Kasumi-1 (cell line): ENCODE measurements around the gene PHLPP1.

Experiments used
- DNase-seq, 2 experiments: peaks; one replicate each; lab custom pipeline; 2025; lab: John Stamatoyannopoulos, UW

The PHLPP1 gene

DNA sequence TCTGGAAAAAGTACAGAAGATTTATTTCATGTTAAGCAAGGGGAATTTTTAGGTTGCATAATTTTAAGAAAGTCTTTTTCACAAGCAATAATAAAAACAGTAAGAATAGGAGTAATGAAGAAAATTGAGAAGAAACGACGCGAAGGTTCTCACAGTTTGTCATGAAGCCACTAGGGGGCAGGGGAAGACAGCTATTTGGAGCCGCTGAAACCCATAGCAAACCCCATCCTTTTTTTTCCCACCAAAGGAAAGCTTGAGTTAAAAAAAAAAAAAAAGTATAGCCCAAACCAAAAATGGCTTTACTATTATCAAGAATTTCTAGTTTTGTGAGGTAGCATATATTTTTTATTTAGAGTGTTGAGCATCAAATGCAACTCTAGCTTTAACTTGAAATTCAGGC lies 300.9 kb downstream of the PHLPP1 start:
- DNase-seq: peak; percentile 77 to 84

DNA sequence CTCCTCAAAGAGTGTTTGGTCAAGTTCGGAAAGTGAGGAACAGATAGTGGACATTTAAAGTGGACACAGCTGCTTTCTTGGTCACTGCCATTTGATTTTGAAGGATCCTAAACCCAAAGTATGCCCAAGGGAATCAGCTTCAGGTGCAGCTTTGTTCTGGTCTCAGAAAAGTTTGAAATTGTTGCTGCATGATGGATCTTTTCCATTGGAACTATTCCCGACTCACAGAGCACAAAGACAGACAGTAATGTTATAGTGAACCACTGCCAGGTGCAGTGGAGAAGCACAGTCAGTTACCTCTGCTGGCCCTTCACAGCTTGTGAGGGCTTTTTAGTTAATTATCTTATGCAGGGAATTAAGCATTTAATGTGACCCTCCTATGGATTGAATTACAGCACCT lies 301.7 kb downstream of the PHLPP1 start:
- DNase-seq: no peak

DNA sequence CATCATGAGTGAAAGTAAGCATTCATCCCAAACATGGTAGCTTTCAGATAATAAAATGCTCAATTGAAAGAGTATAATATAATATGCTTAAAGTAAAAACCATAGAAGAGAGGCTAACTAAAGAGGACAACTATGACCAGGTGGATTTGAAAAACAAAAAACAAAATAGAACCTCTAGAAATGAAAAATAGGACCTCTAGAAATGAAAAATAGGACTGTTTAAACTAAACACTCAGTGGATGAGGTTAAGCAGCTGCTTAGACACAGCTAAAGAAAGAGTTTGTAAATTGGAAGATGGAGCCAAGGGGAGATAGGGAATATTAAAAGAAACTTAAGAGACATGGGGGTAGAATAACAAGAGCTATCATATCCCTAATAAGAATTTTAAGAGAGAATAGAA lies 302.6 kb downstream of the PHLPP1 start:
- no peak for DNase-seq

DNA sequence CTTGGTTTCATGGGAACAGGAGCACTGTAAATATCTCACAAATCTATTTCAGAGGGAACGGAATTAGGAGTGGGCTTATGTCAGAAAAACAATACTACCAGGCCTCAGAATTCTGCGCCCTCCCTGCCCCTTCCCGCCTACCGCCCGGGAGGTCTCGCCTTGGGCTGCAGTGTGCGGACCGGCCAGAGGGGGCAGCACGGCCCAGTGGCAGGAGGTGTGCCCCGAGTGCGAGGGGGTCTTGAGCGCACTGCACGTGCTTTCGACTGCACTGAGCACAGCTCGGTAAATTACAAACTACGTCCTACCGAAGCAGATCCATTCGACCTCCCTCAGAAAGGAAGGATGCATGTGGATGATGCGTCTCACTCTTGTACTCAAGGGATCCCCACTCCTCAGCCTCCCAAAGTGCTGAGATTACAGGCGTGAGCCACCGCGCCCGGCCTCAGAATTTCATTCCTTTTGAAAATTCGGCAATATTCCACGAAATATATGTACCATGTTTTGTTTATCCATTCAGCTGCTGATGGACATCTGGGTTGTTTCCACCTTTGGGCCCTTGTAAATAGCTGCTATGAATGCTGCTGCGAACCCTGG lies 307.2 kb downstream of the PHLPP1 start:
- DNase-seq: no peak

DNA sequence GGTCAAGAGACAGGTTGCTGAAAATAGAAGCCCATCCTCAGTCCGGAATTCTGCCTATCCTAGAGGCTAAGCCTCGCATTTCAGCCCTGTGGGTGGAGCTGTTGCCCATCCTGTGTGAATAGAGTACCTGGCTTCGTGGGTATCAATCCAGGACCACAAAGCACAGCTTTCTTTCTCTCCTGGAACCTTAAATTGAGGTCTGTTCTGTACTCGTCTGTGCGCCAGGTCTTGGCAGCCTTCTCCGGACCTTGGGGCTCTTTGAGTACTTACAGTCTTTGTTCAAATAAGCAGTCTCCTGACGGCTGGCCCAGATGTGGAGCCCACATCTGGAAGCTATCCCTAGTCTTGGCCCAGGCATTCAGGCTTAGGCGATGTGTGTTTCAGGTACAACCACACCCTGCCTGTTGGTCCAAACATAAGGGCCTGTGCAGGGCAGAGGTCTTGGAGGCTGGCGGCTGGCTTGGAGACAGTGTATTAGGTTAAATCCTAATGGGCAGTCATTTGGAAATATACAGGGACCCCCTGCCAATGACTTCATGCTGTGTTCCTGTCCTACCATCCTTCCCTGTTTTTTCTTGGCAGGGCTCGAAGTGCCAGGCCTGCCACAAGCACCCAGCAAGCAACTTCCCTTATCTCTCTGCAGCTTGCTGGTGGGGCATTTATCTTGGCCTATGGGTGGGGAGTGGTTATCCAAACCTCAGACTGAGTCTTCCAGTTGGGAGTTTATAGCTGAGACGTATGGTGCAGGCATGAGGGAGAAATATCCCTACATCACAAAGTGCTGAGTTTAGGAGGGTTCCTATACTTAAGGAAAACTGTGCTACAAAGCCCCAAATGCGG lies 310.1 kb downstream of the PHLPP1 start:
- peak; percentile 28 to 35 for DNase-seq

DNA sequence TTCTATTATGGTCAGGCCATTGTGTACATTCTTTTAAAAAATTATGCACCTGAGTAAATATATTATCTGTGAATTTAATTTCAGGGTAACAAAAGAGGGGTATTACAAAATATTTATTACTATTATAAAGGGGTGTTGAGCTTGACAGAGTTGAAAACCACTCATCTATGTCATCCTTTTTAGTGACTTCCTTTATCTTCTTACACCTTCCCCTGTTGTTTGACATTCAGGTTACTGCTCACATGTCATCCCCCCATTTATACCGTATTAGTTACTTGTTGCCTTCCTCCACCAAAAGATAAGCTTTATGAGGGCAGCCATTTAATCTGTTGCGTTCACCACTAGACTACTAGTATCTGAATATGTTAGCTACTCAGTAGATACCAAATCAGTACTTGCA lies 313.0 kb downstream of the PHLPP1 start:
- no peak for DNase-seq
